Endothelial cell of umbilical vein (primary cell): Measurements from ENCODE around the gene EXOC3L1. TPM values are rescaled to one million over a fixed set of nuclear protein-coding genes. Genes with fewer than 3 reads are reported as not detected.

ENCODE experiments used
- BruUV-seq: library from RNA; stranded (reverse); fragments of 400-500 nt; replicated peaks from 2 replicates; lab custom pipeline; 2021; lab: Mats Ljungman, UMichigan
- CTCF ChIA-PET: fragments of 300-600, 350-600 bp; sonication (Branson Sonifier 250); formaldehyde crosslinking; loops from one replicate; lab custom pipeline; 2021; ENCODE audit warnings: antibody characterized with exemption, inconsistent platforms; lab: Charles Lee
- POLR2A ChIA-PET: fragments of 300-600, 350-600 bp; sonication (Branson Sonifier 250); formaldehyde crosslinking; loops from one replicate; lab custom pipeline; 2021; ENCODE audit warnings: antibody characterized with exemption, inconsistent platforms; lab: Charles Lee
- DNase-seq: peaks from one replicate; pipeline ENCODE4 v3.0.0-alpha.2; 2011; ENCODE audit warnings: low read depth, low spot score
- FAIRE-seq: peaks from 2 replicates; lab custom pipeline; 2011; peaks lifted over from hg19 to GRCh38; lab: Jason Lieb, UNC
- H2AFZ ChIP-seq: 2 replicates; pipeline ENCODE4 v1.6.0; 2012; ENCODE audit warnings: low read depth, low read length, control low read depth, inconsistent platforms
- H3K27ac ChIP-seq: 2 replicates; pipeline ENCODE4 v1.5.1; 2011; ENCODE audit warnings: low read depth, mild to moderate bottlenecking, control low read depth, low read length, moderate library complexity; ENCODE audit not compliant: insufficient read depth
- H3K27me3 ChIP-seq, 2 experiments: 2 replicates each; pipeline versions ENCODE4 v1.6.0 to v1.6.1; 2011; ENCODE audit warnings: low read length in 2 of 2, mixed read lengths in 1 of 2; ENCODE audit not compliant: control insufficient read depth in 2 of 2, insufficient read depth in 2 of 2
- H3K36me3 ChIP-seq, 2 experiments: 2 replicates in 1 of 2; 3 replicates in 1 of 2; pipeline ENCODE4 v1.5.1; 2011; ENCODE audit warnings: low read length in 2 of 2, mild to moderate bottlenecking in 1 of 2, moderate library complexity in 1 of 2; ENCODE audit not compliant: control insufficient read depth in 2 of 2, insufficient read depth in 2 of 2; ENCODE audit errors: extremely low read depth in 1 of 2
- H3K4me1 ChIP-seq: 3 replicates; pipeline ENCODE4 v1.5.1; 2011; ENCODE audit warnings: mild to moderate bottlenecking, low read length; ENCODE audit not compliant: control insufficient read depth, insufficient read depth; ENCODE audit errors: extremely low read depth
- H3K4me2 ChIP-seq: 2 replicates; pipeline ENCODE4 v1.6.1; 2011; ENCODE audit warnings: low read length, control low read depth, mixed read lengths; ENCODE audit not compliant: insufficient read depth
- H3K4me3 ChIP-seq, 3 experiments: fragments of 200-600 bp in 1 of 3; sonication (generic), shearing (Covaris generic) in 1 of 3; replicated peaks in 1 of 3; 2 replicates each; pipeline ENCODE4 v1.5.1; 2011 to 2016; ENCODE audit warnings: control low read depth in 3 of 3, low read length in 3 of 3, mild to moderate bottlenecking in 2 of 3, inconsistent platforms in 1 of 3, low read depth in 1 of 3, moderate library complexity in 1 of 3; ENCODE audit not compliant: insufficient read depth in 1 of 3
- H3K79me2 ChIP-seq: 2 replicates; pipeline ENCODE4 v1.6.0; 2012; ENCODE audit warnings: low read length, inconsistent platforms; ENCODE audit not compliant: control insufficient read depth, insufficient read depth
- H3K9ac ChIP-seq: replicated peaks from 2 replicates; pipeline ENCODE3; 2011; ENCODE audit warnings: low read length, control low read depth; ENCODE audit not compliant: insufficient read depth; ENCODE audit errors: extremely low read depth
- H3K9me1 ChIP-seq: replicated peaks from 3 replicates; pipeline ENCODE4 v1.6.0; 2011; ENCODE audit warnings: mild to moderate bottlenecking, low read length; ENCODE audit not compliant: control insufficient read depth, insufficient read depth; ENCODE audit errors: extremely low read depth
- H3K9me3 ChIP-seq: replicated peaks from 2 replicates; pipeline ENCODE4 v1.5.1; 2012; ENCODE audit warnings: low read length, inconsistent platforms; ENCODE audit not compliant: control insufficient read depth, insufficient read depth
- H4K20me1 ChIP-seq: replicated peaks from 2 replicates; pipeline ENCODE3; 2011; ENCODE audit warnings: mild to moderate bottlenecking, low read length; ENCODE audit not compliant: control insufficient read depth, insufficient read depth; ENCODE audit errors: extremely low read depth
- CTCF ChIP-seq, 2 donors: IDR thresholded peaks; 1 replicate in 1 of 2; 2 replicates in 1 of 2; pipeline ENCODE4 v1.5.1; 2011; ENCODE audit warnings: low read length in 2 of 2, mild to moderate bottlenecking in 2 of 2, moderate library complexity in 2 of 2, control low read depth in 1 of 2, inconsistent platforms in 1 of 2, low read depth in 1 of 2; ENCODE audit not compliant: insufficient read depth in 1 of 2; ENCODE audit errors: extremely low read depth in 1 of 2
- EZH2 ChIP-seq: IDR thresholded peaks from 2 replicates; pipeline ENCODE4 v1.6.1; 2012; ENCODE audit warnings: borderline replicate concordance, low read depth, mild to moderate bottlenecking, moderate library complexity, low read length, inconsistent platforms; ENCODE audit not compliant: severe bottlenecking
- FOS ChIP-seq: IDR thresholded peaks from 2 replicates; pipeline ENCODE4 v1.6.1; 2011; ENCODE audit warnings: mild to moderate bottlenecking, low read length, moderate library complexity, borderline replicate concordance; ENCODE audit not compliant: insufficient read depth
- GATA2 ChIP-seq: IDR thresholded peaks from 2 replicates; pipeline ENCODE4 v1.7.0; 2011; ENCODE audit warnings: low read depth, mild to moderate bottlenecking, moderate library complexity, mixed read lengths, low read length; ENCODE audit not compliant: insufficient read length, insufficient read depth
- JUN ChIP-seq: IDR thresholded peaks from 2 replicates; pipeline ENCODE4 v1.6.1; 2011; ENCODE audit warnings: borderline replicate concordance, low read depth; ENCODE audit not compliant: insufficient read length, insufficient read depth
- MAX ChIP-seq: IDR thresholded peaks from 2 replicates; pipeline ENCODE4 v1.6.1; 2011; ENCODE audit not compliant: insufficient read depth, insufficient read length
- MYC ChIP-seq: IDR thresholded peaks from one replicate; pipeline ENCODE4 v1.6.1; 2011; ENCODE audit warnings: mild to moderate bottlenecking, low read depth, low read length
- POLR2A ChIP-seq: IDR thresholded peaks from 2 replicates; pipeline ENCODE4 v1.6.1; 2012; ENCODE audit warnings: low read depth, mild to moderate bottlenecking, control low read depth, low read length
- POLR2AphosphoS5 ChIP-seq: IDR thresholded peaks from 2 replicates; pipeline ENCODE4 v1.6.1; 2012; ENCODE audit warnings: low read depth, mild to moderate bottlenecking, control low read depth, low read length, moderate library complexity; ENCODE audit not compliant: insufficient read depth
- dilution Hi-C: fragments of 300-500 bp; cut with MboI; formaldehyde crosslinking; loops from one replicate; pipeline ENCODE4 v1.15.0; 2019; ENCODE audit warnings: low sequenced_read_pairs; ENCODE audit not compliant: extremely low pct_ligation_motif_present
- intact Hi-C: fragments of 100-400 bp; cut with micrococcal nuclease; formaldehyde crosslinking; loops from one replicate; pipeline ENCODE4 v1.10.0; 2022
- polyA plus RNA-seq, 4 experiments: library from polyadenylated mRNA; depleted of rRNA in 3 of 4; stranded (reverse) in 3 of 4; unstranded in 1 of 4; fragments of >200 nt; gene quantifications; 2 replicates each; pipeline versions ENCODE4 v1.2.1 to v1.2.3, GENCODE V29; 2011 to 2012; ENCODE audit warnings: missing spikeins in 1 of 4
- total RNA-seq: library from RNA; stranded (reverse); gene quantifications from 2 replicates; pipeline ENCODE4 v1.2.3, GENCODE V29; 2021

The EXOC3L1 gene
- total and polyA plus RNA-seq, 2 donors (not counting 3 experiments of a cell fraction or from before 2014, with no cell fraction given) = 10.8 to 11.6 TPM

- Histone ChIP-seq H3K9me1 (no peaks in the 10 kb centered on the region), H3K4me3 (no peak overlapping the region), H3K4me1 (no peaks in the 10 kb centered on the region), H3K4me2 (no peak overlapping the region), H3K36me3 (peaks cover 0 to 26% of the 10 kb centered on the region in 2 experiments), H3K27ac (no peak overlapping the region), H3K9me3 (no peaks in the 10 kb centered on the region), H3K79me2 (no peaks in the 10 kb centered on the region), H3K27me3 (no peaks in the 10 kb centered on the region), H2AFZ (no peak overlapping the region), H4K20me1 (no peaks in the 10 kb centered on the region), H3K9ac (no peak overlapping the region)
- intact Hi-C loops (no loop called here), dilution Hi-C loops (no loop called here)
- DNase-seq (no peak), FAIRE-seq (no peak)
- ChIA-PET CTCF (interaction anchor here (0.9 kb wide), 1 partner anchor 8 kb away, joined by 3 read pairs; no protein-coding TSS in a partner anchor), POLR2A (no interaction called here)
- BruUV-seq = no TSS peak
- TF ChIP-seq CTCF (IDR thresholded peaks at IDR 0.05; ENCODE audit: extremely low read depth in 1 of 2, insufficient read depth in 1 of 2, low read depth in 1 of 2, low read length in 2 of 2) (no peak), POLR2A (no peak), MAX (no peak), EZH2 (no peak), FOS (no peak), JUN (no peak), POLR2AphosphoS5 (no peak), MYC (no peak), GATA2 (no peak)
Measured at GRCh38 chr16:67206129-67206837, 16.3 kb upstream of the EXOC3L1 start.
